Epithelial cell of esophagus (primary cell): ENCODE data around the gene PPP1R12B.
A peak's percentile ranks its signal among the peaks of the same experiment; 100 is the strongest.
"Not testable (repeated sequence)": the region's sequence is repeated elsewhere in the genome, so short reads cannot be mapped to it uniquely, and the experiment has no call there.

ENCODE experiments used
- DNase-seq: peaks from one replicate; pipeline ENCODE4 v3.0.0; 2010; ENCODE audit warnings: low read depth
- H3K4me3 ChIP-seq: 2 replicates; pipeline ENCODE4 v1.5.1; 2011; ENCODE audit warnings: mild to moderate bottlenecking, low read length, control low read depth
- TF ChIP-seq, protein P1 (sequence below): IDR thresholded peaks from 2 replicates; pipeline ENCODE4 v1.5.1; 2011; ENCODE audit warnings: low read depth, mild to moderate bottlenecking, low read length, control low read depth, inconsistent platforms; ENCODE audit not compliant: insufficient read depth; ENCODE audit errors: missing control alignments

PPP1R12B gene

DNA sequence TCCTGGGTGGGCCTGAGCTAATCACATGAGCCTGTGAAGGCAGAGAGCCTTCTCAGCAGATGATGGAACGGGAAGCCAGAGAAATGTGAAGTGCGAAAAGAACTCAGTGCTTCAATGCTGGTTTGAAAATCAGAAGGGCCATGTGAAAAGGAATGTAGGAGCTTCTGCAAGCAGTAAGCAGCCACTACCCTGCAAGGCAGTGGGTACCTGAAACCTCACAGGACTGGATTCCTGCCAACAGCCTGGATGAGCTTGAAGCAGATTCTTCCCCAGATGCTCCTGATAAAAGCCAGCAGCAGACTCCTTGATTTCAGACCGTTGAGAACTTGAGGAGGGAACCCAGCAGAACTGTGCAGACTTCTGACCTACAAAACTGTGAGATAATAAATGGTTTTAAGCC, 203.2 kb downstream of the PPP1R12B start:
- TF ChIP-seq, protein P1, sequence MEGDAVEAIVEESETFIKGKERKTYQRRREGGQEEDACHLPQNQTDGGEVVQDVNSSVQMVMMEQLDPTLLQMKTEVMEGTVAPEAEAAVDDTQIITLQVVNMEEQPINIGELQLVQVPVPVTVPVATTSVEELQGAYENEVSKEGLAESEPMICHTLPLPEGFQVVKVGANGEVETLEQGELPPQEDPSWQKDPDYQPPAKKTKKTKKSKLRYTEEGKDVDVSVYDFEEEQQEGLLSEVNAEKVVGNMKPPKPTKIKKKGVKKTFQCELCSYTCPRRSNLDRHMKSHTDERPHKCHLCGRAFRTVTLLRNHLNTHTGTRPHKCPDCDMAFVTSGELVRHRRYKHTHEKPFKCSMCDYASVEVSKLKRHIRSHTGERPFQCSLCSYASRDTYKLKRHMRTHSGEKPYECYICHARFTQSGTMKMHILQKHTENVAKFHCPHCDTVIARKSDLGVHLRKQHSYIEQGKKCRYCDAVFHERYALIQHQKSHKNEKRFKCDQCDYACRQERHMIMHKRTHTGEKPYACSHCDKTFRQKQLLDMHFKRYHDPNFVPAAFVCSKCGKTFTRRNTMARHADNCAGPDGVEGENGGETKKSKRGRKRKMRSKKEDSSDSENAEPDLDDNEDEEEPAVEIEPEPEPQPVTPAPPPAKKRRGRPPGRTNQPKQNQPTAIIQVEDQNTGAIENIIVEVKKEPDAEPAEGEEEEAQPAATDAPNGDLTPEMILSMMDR: no peak
- no peak overlapping the region for H3K4me3 ChIP-seq
- no peak for DNase-seq

DNA sequence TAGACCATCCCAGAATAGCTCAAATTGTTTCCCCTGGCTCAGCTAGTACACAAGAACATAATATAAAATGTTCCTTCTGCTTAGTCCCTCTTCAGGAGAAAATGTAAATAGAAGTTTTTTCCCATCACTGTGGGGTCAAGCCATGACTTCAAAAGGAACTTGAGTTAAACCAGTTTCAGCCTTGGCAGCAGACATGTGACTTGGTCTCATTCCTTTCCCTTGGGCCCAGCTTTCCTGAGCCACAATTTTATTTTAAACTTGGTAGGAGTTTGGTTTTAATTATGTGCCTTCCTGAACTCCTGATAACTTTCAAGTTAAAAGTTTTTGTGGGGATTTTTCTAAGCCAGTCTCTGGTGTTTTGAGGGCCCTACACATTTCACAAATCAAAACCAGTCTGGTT, 204.1 kb downstream of the PPP1R12B start:
- not testable (repeated sequence) for H3K4me3 ChIP-seq, DNase-seq

- H3K4me3 ChIP-seq, DNase-seq: not testable (repeated sequence)
Observed at GRCh38 chr1:202553078-202553477, 204.6 kb downstream of the PPP1R12B start.

- TF ChIP-seq, protein P1: no peak
- DNase-seq: no peak
- no peak overlapping the region for H3K4me3 ChIP-seq
Observed at GRCh38 chr1:202553560-202554038, 205.1 kb downstream of the PPP1R12B start.

- not testable (repeated sequence) for DNase-seq, H3K4me3 ChIP-seq
Observed at GRCh38 chr1:202554619-202555018, 206.1 kb downstream of the PPP1R12B start.

- not testable (repeated sequence) for DNase-seq
Observed at GRCh38 chr1:202556037-202556436, 207.5 kb downstream of the PPP1R12B start.

DNA sequence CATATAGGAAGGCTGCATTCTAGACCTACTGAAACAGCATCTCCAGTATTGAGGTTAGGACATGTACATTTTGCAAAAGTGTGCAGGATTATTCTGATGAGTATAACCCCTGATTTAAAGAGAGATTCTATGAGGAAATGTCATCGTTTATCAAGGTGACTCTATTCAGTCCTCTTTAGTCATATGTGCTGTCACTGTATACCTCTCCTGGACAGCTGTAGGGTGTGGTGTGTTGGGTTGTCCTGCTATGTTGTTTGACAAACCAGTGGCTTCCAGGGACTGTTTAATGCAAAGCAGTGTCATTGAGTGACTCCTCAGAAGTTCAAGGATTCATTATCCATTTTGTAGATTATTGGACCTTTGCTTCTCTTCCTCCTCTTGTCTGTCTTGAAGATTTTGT, 209.2 kb downstream of the PPP1R12B start:
- DNase-seq, H3K4me3 ChIP-seq: not testable (repeated sequence)

More at GRCh38 chr1:202556037-202556436, 207.5 kb downstream of the PPP1R12B start:
- H3K4me3 ChIP-seq: not testable (repeated sequence)

DNA sequence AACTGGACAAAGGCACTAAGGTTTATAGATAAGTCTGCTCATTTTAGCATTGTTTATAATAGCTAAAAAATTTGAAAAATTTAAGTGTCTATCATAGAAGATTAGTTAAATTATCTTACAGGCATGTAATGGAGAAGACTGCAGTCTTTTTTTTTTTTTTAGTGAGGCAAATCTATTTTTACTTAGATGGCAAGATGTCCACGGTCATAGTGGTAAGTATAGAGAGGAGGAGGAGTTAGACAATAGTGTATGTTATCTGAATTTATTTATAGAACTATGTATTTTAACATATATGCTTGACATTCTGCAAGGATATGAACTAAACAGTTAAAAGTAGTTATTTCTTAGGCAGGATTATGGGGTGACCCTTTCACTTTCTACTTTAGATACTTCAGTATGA, 212.7 kb downstream of the PPP1R12B start:
- DNase-seq: no peak
- no peak overlapping the region for H3K4me3 ChIP-seq
- TF ChIP-seq, protein P1: no peak

- no peak for DNase-seq
- TF ChIP-seq, protein P1: peak; percentile 34
- H3K4me3 ChIP-seq: no peak overlapping the region
Observed at GRCh38 chr1:202561726-202562443, 213.4 kb downstream of the PPP1R12B start.

DNA sequence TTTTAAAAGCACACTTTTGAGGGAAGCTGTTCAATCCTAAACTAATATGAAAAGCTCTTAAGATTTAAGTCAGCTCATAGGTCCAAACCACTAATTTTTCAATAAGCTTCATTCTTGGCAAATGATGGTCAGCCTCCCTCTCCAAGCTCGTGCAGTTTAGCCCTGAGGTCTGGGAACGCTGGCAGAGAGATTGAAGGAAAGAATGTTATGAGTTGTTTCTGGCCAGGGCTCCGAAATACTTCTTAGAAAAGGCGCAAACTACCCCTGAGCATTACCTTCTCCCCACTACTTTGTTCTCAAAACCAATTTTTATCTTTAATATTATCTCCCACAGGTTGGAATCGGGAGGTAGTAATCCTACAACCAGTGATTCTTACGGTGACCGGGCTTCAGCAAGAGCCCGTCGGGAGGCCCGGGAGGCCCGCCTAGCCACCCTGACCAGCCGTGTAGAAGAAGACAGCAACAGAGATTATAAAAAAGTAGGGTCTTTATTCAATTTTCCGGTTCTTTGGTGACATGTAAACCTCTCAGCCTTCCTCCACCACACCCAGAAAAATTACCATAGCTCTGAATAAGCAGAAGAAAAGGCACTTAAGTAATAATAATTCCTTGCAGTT, 214.1 kb downstream of the PPP1R12B start:
- H3K4me3 ChIP-seq: no peak overlapping the region
- no peak for DNase-seq
- TF ChIP-seq, protein P1: no peak
